ENCODE results near the gene RIOK2. TPM values are rescaled to one million over a fixed set of nuclear protein-coding genes. Genes with fewer than 3 reads are reported as not detected.
A peak's percentile ranks its signal among the peaks of the same experiment; 100 is the strongest.

RIOK2 gene
- total RNA-seq, result 10 to 100 TPM; 22.0 to 23.9 TPM
- polyA plus RNA-seq, result 10 to 100 TPM; 15.8 to 16.3 TPM
- long read RNA-seq, donor 1, transcript RIOK2-201 (10 exons, 3,922 nt), result major isoform, 42 of 52 reads
- long read RNA-seq, donor 1, partial matches to known transcripts, result 2 of 52 reads
- long read RNA-seq, donor 1, other reads (novel, unspliced or antisense), result 7 of 52 reads
- long read RNA-seq, donor 2, transcript RIOK2-201 (10 exons, 3,922 nt), result major isoform, 11 of 14 reads
- long read RNA-seq, donor 2, partial matches to known transcripts, result 2 of 14 reads
- long read RNA-seq, donor 2, other reads (novel, unspliced or antisense), result 1 of 14 reads

DNA sequence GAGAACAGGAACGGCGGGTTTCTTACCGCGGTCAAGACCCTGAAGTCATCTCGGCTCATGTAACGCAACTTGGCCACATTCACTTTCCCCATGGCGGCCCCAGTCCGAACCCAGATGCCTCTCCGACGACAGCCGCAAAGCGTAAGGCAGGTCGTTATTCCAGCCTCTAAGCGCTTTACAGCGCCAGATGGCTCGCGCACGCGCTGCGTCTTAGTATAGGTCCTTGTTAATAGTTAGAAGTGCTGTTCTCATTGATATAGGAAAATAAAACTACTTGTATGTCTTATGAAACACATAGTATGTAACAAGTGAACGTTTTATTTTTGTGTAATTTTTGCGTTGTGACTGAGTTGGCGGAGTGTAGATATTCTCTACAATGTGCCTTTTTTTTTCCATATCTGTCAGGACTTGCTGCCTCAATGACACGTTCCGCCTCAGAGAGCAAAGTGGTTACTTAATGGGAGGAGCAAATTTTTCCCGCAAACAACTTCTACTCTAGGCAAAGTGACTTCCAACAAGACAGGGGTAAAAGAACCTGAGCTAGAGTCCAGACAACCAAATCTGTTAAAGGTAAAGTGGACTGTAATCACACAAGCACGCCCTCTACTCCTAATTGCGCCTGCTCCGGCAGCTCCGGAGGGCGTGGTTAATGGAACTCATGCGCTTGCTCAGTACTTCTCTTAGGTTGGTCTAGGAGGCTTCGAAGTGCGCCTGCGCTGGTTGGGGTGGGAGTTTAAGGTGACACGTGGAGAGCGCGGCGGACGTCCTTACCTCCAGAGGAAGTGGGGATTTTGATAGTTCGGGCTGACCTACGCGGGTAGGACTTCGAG is at the start of gene RIOK2:
Gene RIOK2 (minus strand): TSS at position 148 of the 830 bp plus-strand sequence. CDS start 56 bp downstream, at position 92.
- Histone ChIP-seq H3K4me1 (ENCODE audit: control insufficient read depth in 1 of 2, insufficient read depth in 2 of 2, low read length in 2 of 2) (peaks cover 0 to 7% of the 10 kb centered on the region in 2 donors), H3K27ac (ENCODE audit: low read depth in 1 of 2, low read length in 2 of 2) (peak within 1 kb of the TSS; percentile 79 to 94), H3K9me3 (ENCODE audit: control insufficient read depth, low read length) (no peaks in the 10 kb centered on the region), H3K36me3 (ENCODE audit: control insufficient read depth in 1 of 2, insufficient read depth in 2 of 2, low read length in 1 of 2) (peaks cover 0 to 4% of the 10 kb centered on the region in 2 donors), H3K27me3 (ENCODE audit: control insufficient read depth in 1 of 2, insufficient read depth in 2 of 2, low read length in 1 of 2) (no peaks in the 10 kb centered on the region), H3K4me3 (ENCODE audit: low read length in 2 of 2) (peak within 1 kb of the TSS; percentile 97 to 100)
- ATAC-seq (ENCODE audit: low FRiP score) (peak; percentile 97), DNase-seq (peak; percentile 96 to 97)
- WGBS, 2 donors, result 0 to 1% methylated on average over 44 of the region's 44 CpGs
- intact Hi-C loops (cut with DNase I), result no loop called here

DNA sequence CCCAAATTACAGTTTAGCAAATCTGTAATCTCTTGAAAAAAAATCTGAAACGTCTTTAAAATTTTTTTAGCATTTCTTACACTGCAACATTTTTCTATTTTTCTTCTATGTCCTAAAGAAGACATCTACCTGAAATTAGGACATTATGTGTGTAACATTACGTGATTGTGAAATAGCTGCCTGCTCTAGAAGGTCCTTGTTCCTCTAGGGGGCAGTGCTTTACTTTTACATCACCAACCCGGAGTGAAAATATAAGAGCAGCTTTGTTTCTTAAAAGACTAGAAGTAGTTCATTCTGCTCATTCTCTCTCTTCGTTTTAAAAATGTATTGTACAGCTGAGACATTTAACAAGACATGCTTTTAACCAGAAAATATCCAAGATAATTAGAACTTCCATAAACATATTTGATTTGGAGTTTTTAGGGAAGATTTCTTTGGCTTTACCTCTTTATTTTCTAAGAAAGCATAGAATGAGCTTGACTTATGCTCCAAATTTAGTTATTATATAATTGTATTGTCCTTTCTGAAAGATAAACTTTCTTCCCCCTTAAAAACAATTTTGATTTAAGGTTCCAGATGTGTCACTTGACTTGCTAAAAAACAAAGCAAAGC is 48.1 kb upstream of the RIOK2 start:
- intact Hi-C loops (cut with DNase I), result no loop called here

DNA sequence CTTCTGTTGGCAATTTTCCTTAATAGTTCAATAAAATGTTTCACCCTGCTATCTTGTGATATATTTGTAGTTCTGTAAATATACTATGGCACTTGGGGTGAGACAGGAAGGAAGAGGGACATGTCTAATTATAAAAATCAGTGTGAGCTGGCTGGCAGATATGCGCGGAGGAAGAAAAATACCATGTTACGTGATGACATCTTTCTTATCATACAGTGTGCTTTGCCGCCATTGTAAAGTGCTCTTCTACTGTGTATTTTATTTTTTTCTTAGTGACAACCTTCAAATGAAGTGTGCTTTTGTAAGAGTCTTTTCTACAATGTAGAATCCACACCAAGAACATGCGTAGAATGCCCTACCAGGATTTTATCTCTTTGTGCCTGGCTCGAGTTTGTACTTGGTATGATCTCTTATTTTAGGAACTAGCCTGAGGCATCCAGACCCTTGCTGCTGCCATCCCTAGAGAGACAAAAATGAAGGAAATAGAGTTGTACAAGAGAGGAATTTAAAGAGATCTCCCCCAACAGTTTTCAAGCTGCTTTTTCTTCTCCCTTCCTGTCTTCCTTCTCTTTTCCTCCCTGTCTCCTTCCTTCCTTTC is 46.7 kb upstream of the RIOK2 start:
- 15 to 21% methylated on average over 6 of the region's 6 CpGs for WGBS, 2 donors
- Histone ChIP-seq H3K4me3 (ENCODE audit: low read length in 2 of 2) (no peak overlapping the region), H3K4me1 (ENCODE audit: control insufficient read depth in 1 of 2, insufficient read depth in 2 of 2, low read length in 2 of 2) (no peaks in the 10 kb centered on the region), H3K9me3 (ENCODE audit: control insufficient read depth, low read length) (no peaks in the 10 kb centered on the region), H3K27me3 (ENCODE audit: control insufficient read depth in 1 of 2, insufficient read depth in 2 of 2, low read length in 1 of 2) (no peaks in the 10 kb centered on the region), H3K27ac (ENCODE audit: low read depth in 1 of 2, low read length in 2 of 2) (no peak overlapping the region), H3K36me3 (ENCODE audit: control insufficient read depth in 1 of 2, insufficient read depth in 2 of 2, low read length in 1 of 2) (no peaks in the 10 kb centered on the region)
- no peak for DNase-seq
- intact Hi-C loops (cut with DNase I), result no loop called here
- ATAC-seq (ENCODE audit: low FRiP score), result no peak

More for the DNA sequence above, 48.1 kb upstream of the RIOK2 start:
- no peak for DNase-seq
- H3K4me3 ChIP-seq (ENCODE audit: low read length in 2 of 2), result no peak overlapping the region
- no peaks in the 10 kb centered on the region for H3K27me3 ChIP-seq (ENCODE audit: control insufficient read depth in 1 of 2, insufficient read depth in 2 of 2, low read length in 1 of 2)
- ATAC-seq (ENCODE audit: low FRiP score), result peak; percentile 83
- H3K9me3 ChIP-seq (ENCODE audit: control insufficient read depth, low read length), result no peaks in the 10 kb centered on the region
- H3K36me3 ChIP-seq (ENCODE audit: control insufficient read depth in 1 of 2, insufficient read depth in 2 of 2, low read length in 1 of 2), result no peaks in the 10 kb centered on the region
- 1% methylated on average over 4 of the region's 4 CpGs for WGBS, 2 donors
- no peak overlapping the region for H3K27ac ChIP-seq (ENCODE audit: low read depth in 1 of 2, low read length in 2 of 2)
- no peaks in the 10 kb centered on the region for H3K4me1 ChIP-seq (ENCODE audit: control insufficient read depth in 1 of 2, insufficient read depth in 2 of 2, low read length in 2 of 2)

DNA sequence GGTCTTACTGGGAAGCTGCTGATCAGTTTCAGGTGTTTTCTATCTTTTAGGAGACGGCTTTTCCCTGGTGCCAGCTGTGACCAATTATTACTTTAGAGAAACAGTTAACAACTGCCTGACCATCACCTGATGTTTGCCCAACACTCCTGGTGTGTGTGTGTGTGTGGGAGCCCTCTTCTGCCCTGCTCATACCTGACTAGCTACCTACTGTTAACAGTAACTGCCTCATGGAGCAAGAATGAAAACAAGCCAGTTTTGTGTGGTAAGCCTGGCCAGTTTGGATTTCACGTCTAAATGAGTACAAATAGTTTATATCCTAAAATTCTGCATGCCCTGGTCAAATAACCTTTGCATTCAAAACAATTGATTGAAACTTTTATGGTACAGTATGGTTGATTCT is 46.1 kb upstream of the RIOK2 start:
- no peaks in the 10 kb centered on the region for H3K36me3 ChIP-seq (ENCODE audit: control insufficient read depth in 1 of 2, insufficient read depth in 2 of 2, low read length in 1 of 2)
- no peak overlapping the region for H3K4me3 ChIP-seq (ENCODE audit: low read length in 2 of 2)
- intact Hi-C loops (cut with DNase I), result no loop called here
- ATAC-seq (ENCODE audit: low FRiP score) (no peak), DNase-seq (no peak)
- 56 to 59% methylated on average over 2 of the region's 2 CpGs for WGBS, 2 donors
- H3K4me1 ChIP-seq (ENCODE audit: control insufficient read depth in 1 of 2, insufficient read depth in 2 of 2, low read length in 2 of 2), result no peaks in the 10 kb centered on the region
- H3K27ac ChIP-seq (ENCODE audit: low read depth in 1 of 2, low read length in 2 of 2), result no peak overlapping the region
- H3K9me3 ChIP-seq (ENCODE audit: control insufficient read depth, low read length), result no peaks in the 10 kb centered on the region
- H3K27me3 ChIP-seq (ENCODE audit: control insufficient read depth in 1 of 2, insufficient read depth in 2 of 2, low read length in 1 of 2), result no peaks in the 10 kb centered on the region

DNA sequence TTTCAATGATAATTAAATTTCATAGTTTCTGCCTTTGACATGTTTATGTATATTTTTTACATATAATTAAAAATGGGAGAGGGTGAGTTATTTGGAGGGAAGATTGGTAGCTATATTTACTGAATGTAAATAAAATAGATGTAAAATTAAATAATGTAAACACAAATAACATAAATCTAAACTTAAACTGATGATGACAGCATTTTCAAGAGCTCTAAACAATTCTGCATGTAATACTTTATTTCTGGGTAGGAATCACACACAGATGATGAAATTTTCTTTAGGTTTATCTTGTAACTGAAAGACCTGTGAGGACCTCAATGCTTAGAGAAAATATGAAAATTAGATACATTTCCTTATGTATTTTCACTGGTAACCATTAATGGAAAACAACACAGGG is 42.2 kb upstream of the RIOK2 start:
- no peak for DNase-seq
- intact Hi-C loops (cut with DNase I), result no loop called here
- Histone ChIP-seq H3K4me1 (ENCODE audit: control insufficient read depth in 1 of 2, insufficient read depth in 2 of 2, low read length in 2 of 2) (no peaks in the 10 kb centered on the region), H3K27me3 (ENCODE audit: control insufficient read depth in 1 of 2, insufficient read depth in 2 of 2, low read length in 1 of 2) (no peaks in the 10 kb centered on the region), H3K4me3 (ENCODE audit: low read length in 2 of 2) (no peak overlapping the region), H3K36me3 (ENCODE audit: control insufficient read depth in 1 of 2, insufficient read depth in 2 of 2, low read length in 1 of 2) (no peaks in the 10 kb centered on the region), H3K9me3 (ENCODE audit: control insufficient read depth, low read length) (no peaks in the 10 kb centered on the region), H3K27ac (ENCODE audit: low read depth in 1 of 2, low read length in 2 of 2) (no peak overlapping the region)
- no peak for ATAC-seq (ENCODE audit: low FRiP score)

DNA sequence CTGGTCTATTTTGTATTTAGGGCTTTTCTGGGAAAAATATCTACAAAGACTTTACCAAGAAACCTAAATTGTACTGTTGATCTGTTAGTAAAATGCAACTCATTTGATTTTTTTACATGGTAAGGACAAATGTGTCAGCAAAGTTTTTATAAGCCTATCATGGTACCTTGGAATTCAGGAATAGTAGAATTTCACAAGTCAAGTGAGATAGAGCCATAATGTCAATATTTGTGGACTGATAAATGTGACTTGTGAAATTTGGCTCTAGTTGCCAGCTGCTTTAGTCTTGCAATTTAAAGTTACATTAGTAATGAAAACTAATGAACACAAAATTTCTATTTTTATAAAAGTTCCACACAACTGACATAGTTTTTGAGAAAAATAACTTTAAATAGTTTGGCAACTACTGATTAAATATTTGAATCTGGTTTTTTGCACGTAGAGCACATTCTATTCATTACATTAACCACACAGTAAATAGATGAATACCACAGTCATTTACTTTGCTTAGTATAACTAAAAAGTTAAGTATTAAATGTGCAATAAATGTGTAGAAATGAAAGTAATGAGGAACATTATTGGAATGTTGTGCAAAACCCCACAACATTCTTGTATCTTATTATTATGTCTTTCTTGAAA is 41.2 kb upstream of the RIOK2 start:
- H3K27me3 ChIP-seq (ENCODE audit: control insufficient read depth in 1 of 2, insufficient read depth in 2 of 2, low read length in 1 of 2), result no peaks in the 10 kb centered on the region

GRCh38 chr5:97223596-97223995 is 40.5 kb upstream of the RIOK2 start:
- Histone ChIP-seq H3K4me3 (ENCODE audit: low read length in 2 of 2) (no peak overlapping the region), H3K36me3 (ENCODE audit: control insufficient read depth in 1 of 2, insufficient read depth in 2 of 2, low read length in 1 of 2) (no peaks in the 10 kb centered on the region), H3K4me1 (ENCODE audit: control insufficient read depth in 1 of 2, insufficient read depth in 2 of 2, low read length in 2 of 2) (no peaks in the 10 kb centered on the region), H3K27ac (ENCODE audit: low read depth in 1 of 2, low read length in 2 of 2) (no peak overlapping the region), H3K9me3 (ENCODE audit: control insufficient read depth, low read length) (no peaks in the 10 kb centered on the region), H3K27me3 (ENCODE audit: control insufficient read depth in 1 of 2, insufficient read depth in 2 of 2, low read length in 1 of 2) (no peaks in the 10 kb centered on the region)
- 18 to 22% methylated on average over 2 of the region's 2 CpGs for WGBS, 2 donors
- DNase-seq, result no peak
- intact Hi-C loops (cut with DNase I), result no loop called here
- ATAC-seq (ENCODE audit: low FRiP score), result no peak

More for the DNA sequence above, 41.2 kb upstream of the RIOK2 start:
- Histone ChIP-seq H3K4me3 (ENCODE audit: low read length in 2 of 2) (no peak overlapping the region), H3K36me3 (ENCODE audit: control insufficient read depth in 1 of 2, insufficient read depth in 2 of 2, low read length in 1 of 2) (no peaks in the 10 kb centered on the region), H3K9me3 (ENCODE audit: control insufficient read depth, low read length) (no peaks in the 10 kb centered on the region), H3K27ac (ENCODE audit: low read depth in 1 of 2, low read length in 2 of 2) (no peak overlapping the region), H3K4me1 (ENCODE audit: control insufficient read depth in 1 of 2, insufficient read depth in 2 of 2, low read length in 2 of 2) (no peaks in the 10 kb centered on the region)
- WGBS, 2 donors, result 5 to 9% methylated on average over 1 of the region's 1 CpG
- DNase-seq (no peak), ATAC-seq (ENCODE audit: low FRiP score) (no peak)
- intact Hi-C loops (cut with DNase I), result no loop called here

DNA sequence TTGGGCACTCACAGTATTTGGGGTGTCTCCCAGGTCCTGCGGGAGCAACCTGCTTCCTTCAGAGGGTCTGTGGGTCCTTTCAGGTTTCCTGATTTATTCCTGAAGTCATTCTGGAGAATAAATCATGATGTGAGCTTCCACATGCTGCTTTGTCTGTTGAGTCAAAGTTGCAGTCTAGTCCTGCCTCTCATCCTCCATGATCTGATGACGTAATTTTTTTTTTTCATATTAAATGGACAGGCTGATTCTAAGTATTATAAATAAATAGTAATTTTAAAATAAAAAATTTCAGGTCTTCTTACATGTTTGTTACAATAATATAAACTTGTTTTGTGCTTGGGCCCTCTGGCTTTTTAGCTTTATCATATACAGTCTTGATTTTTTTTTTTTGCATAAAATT is 26.3 kb upstream of the RIOK2 start:
- DNase-seq, result no peak
- Histone ChIP-seq H3K27ac (ENCODE audit: low read depth in 1 of 2, low read length in 2 of 2) (no peak overlapping the region), H3K36me3 (ENCODE audit: control insufficient read depth in 1 of 2, insufficient read depth in 2 of 2, low read length in 1 of 2) (no peaks in the 10 kb centered on the region), H3K4me1 (ENCODE audit: control insufficient read depth in 1 of 2, insufficient read depth in 2 of 2, low read length in 2 of 2) (no peaks in the 10 kb centered on the region), H3K9me3 (ENCODE audit: control insufficient read depth, low read length) (no peaks in the 10 kb centered on the region), H3K27me3 (ENCODE audit: control insufficient read depth in 1 of 2, insufficient read depth in 2 of 2, low read length in 1 of 2) (no peaks in the 10 kb centered on the region), H3K4me3 (ENCODE audit: low read length in 2 of 2) (no peak overlapping the region)
- intact Hi-C loops (cut with DNase I), result no loop called here
- ATAC-seq (ENCODE audit: low FRiP score), result no peak
- WGBS, 2 donors, result 87 to 90% methylated on average over 2 of the region's 2 CpGs

Data from aorta (tissue), 5 donors.